Skeletal muscle cell (primary cell): Measurements from ENCODE around the gene SPATA3.
A peak's percentile ranks its signal among the peaks of the same experiment; 100 is the strongest.

Source experiments
- DNase-seq: peaks from one replicate; pipeline ENCODE4 v3.0.0-alpha.2; 2010; ENCODE audit warnings: low read depth
- H3K4me3 ChIP-seq: 2 replicates; pipeline ENCODE4 v1.5.1; 2011; ENCODE audit warnings: low read depth, mild to moderate bottlenecking, control low read depth, low read length, moderate library complexity

SPATA3 gene

DNA sequence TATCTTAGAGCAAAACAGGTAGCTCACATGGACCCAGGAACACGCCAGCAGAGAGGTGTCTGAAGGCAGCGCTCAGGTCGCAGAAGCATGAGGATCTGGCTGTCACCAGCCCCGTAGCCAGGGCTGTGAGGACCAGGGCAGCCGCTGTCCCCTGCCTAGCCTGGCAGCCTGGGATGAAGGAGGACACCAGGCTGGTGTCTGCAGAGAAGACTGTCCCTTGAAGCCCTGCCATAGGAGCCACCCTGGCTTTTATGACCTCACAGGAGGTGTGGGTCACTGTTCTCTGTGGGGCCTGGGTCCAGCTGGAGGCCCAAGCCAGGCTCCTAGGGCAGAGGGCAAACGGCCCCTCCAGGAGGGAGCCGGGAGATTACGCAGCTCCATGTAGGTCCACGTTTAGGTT lies at the start of gene SPATA3:
Gene SPATA3, plus strand, starts transcription at position 301 of the 400 bp plus-strand sequence. CDS start 113 bp downstream, outside the sequence.
- DNase-seq, result no peak

DNA sequence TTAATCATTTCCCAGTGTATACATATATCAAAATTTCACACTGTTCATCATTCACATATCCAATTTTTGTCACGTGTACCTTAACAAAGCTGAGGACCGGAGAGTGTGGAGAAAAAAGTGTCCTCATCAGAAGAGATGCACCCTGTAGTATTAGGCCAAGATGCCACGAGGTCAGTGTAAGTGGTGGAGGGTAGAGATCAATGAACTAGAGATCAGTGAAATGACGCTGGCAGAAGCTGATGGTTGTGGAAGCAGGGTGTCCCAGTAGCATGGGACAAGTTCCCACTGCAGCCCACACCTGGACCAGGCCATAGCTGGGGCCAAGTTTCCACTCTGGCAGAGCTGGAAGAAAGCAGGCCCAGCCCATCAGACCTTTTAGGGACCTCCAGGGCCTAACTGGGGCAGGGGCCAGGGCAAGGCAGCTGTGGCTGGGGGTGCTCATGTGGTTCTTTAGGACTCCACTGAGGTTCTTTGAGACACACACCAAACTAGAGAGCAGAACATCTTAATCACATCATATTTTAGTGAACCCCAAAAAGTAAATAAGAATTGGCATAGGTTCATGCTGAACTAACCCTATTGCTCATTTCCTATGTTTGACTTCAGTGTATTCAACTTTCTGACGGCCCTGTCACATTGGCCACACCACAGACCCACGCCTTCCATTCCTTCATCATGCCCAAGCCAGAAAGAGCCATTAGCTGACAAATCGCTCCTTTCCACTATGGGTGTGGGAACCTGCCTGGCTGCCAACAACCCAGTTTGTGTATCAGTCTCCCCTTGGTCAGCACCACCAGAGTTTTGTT lies 49.3 kb upstream of the SPATA3 start:
- no peak for DNase-seq
- H3K4me3 ChIP-seq, result no peak overlapping the region

More for the DNA sequence above, at the start of gene SPATA3:
- no peak within 1 kb of the TSS for H3K4me3 ChIP-seq

DNA sequence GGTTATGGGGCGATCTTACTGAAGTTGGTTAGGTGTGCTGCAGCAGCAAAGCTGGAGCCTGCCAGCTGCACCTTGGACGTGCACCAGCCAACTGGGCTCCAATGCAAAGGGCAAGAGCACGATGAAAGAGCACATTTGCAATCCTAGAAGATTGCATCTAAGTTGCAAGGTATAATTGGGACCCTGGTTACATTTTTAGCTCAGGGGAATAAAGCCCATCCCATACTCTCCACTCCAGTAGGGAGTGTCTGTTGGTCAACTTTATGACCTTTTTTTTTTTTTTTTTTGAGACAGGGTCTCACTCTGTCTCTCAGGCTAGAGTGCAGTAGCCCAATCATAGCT lies 48.7 kb upstream of the SPATA3 start:
- DNase-seq, result no peak
- no peak overlapping the region for H3K4me3 ChIP-seq

DNA sequence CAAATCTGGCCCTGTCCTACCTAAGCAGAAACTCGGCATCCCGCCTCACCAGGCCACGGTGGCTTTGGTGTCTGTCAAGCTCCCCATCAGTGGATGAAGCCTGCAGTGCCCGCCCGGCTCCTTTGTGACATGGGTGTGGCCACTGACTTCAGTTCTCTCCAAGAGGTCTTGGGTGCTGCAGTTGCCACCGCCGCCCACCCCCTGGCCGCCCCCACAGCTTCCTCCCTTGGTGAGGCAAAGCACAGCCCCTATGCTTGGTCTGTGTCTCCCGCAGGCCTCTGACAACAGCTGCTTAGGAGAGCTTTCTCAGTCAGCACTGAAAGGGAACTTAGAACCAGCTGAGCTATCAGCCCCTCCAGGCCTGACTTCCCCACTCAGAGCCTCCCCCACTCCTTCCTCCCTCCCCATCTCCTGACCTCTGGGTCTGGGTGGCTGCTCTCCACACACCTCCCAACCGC lies 48.0 kb upstream of the SPATA3 start:
- no peak for DNase-seq

DNA sequence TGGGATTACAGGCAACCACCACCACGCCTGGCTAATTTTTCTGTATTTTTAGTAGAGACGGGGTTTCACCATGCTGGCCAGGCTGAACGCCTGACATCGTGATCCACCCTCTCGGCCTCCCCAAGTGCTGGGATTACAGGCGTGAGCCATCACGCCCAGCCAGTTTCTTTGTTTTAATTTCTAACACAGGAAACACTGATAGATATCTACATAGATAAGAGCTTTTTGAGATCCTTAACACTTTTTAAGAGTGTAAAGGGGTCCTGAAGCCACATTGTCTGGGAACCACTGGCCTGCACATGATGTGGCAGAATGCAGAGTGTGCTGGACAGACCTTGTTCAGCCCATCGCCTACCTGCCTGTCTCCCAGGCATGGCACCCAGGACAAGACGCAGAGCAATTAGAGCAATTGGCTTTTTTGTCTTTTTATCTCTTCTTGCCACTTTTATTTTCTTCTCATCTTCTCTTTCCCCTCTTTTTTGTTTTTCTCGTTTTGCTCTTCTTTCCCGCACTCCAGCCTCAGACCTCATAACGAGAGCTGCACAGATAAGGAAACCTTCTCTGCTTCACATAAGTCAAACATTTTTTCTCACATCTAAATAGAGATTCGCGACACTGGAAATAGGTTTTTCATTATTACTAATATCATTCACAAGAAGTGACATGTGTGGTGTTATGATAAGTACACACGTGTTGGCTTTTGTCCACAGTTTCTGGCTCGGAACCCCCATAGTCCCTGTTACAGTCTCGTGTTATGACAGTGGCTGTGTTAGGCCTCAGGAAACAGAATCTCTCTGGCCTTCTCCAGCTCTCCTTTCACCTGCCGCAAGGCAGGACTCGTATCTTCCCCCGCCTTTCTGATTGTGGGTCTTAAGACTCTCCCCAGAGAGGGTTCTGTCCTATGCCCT lies 45.7 kb upstream of the SPATA3 start:
- DNase-seq, result no peak
- H3K4me3 ChIP-seq, result no peak overlapping the region

More for the DNA sequence above, 48.0 kb upstream of the SPATA3 start:
- H3K4me3 ChIP-seq, result no peak overlapping the region

DNA sequence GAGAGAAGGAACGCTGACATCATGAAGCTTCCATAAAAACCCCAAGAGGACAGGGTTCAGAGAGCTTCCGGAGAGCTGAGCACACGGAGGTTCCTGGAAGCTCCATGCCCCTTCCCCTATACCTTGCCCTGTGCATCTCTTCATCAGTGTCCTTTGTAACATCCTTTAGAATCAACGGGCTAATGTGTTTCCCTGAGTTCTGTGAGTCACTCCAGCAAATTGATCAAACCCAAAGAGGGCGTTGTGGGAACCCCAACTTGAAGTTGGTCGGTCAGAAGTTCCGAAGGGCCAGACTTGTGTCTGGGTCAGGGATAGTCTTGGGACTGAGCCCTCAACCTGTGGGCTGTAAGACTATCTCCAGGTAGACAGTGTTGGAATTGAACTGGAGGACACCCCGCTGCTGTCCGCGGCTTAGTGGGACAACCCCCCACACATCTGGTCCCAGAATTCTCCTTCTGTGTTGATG lies 45.0 kb upstream of the SPATA3 start:
- DNase-seq, result no peak
- H3K4me3 ChIP-seq, result no peak overlapping the region

DNA sequence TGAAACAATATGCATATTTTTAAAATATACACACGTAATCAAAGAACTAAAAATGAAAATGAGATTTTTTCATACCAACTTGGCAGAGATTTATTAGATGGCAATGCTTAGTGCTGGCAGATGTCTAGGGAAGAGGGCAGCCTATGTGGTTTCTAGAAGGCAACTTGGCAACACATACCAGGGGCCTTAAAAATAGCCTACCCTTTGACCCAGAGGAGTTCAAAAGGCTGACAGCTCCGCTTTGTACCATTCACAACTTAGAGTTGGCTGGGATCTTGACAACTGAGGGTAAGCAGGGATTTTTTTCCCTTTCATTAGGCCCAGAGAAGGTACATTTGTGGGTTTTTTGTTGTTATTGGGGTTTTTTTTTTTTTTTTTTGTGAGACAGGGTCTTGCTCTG lies 44.5 kb upstream of the SPATA3 start:
- H3K4me3 ChIP-seq, result no peak overlapping the region
- DNase-seq, result no peak

DNA sequence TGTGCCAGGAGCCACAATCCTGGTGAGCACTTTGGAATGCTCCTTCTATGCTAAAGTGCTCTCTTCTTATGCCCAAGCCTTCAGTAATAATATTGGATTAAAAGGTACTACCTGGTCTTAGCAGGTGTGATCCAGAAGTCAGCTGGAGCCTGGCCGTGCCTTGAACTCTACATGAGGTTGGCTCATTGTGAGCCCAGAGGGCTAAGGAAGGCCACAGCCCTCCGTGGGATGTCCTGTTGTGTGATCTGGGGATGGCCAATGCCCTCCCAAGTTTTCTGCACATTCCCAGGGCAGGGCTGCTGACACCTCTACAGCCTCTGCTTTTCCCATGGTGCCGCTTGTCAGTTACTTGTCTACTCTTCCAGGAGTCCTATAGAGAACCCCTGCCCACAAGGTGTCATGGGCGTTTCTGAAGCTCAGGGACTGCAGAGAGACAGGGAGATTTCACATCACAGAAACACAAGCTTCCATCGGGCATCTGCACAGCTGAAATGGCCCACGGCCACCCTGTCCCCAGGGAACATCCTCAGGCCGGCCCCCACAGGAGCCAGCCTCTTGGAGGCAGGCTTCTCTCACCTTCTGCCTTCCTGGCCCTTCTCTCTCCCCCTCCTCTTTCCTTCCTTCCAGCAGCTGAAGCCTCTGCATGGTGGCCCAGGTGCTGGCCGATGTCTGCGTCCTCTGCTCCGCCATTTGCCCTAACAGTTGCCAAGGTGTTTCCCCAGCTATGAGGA lies 43.5 kb upstream of the SPATA3 start:
- no peak for DNase-seq
- H3K4me3 ChIP-seq, result no peak overlapping the region

DNA sequence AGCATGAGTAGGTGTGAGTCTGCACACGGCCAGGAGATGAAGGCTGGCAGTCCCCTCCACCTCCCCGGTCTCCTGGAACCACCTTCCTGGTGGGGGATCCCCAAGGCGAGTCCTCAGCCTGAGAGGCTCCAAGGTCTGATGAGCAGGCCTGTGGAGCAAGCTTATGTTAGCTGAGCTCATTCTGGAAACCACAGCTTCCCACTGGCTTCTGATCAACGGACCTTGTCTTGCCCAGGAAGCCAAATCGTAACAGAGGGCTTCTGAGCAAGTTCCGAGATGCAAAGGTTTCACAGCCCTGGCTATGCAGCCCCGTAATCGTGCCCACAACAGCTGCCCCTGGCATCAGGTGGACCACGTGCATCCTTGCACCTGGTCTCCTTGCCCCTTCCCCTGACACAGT lies 42.1 kb upstream of the SPATA3 start:
- H3K4me3 ChIP-seq, result no peak overlapping the region
- DNase-seq, result no peak

DNA sequence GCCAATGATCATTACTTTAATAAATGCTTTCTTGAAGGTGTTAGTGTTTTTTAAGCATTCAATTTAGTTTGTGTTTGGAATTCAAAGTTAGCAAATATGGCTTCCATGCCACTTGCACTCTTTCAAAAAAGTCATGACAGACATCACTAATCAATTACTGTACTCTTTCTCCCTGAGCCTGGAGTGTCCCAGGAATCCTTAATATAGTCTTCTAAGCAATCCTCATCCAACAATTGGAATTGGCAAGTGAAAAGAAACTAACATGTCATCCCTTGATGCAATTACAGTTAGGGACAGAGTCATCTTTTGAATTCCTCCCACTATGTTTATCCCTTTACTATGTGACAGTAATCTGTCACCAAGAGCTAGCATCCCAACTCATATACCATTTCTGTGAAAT lies 41.2 kb upstream of the SPATA3 start:
- no peak for DNase-seq
- no peak overlapping the region for H3K4me3 ChIP-seq

DNA sequence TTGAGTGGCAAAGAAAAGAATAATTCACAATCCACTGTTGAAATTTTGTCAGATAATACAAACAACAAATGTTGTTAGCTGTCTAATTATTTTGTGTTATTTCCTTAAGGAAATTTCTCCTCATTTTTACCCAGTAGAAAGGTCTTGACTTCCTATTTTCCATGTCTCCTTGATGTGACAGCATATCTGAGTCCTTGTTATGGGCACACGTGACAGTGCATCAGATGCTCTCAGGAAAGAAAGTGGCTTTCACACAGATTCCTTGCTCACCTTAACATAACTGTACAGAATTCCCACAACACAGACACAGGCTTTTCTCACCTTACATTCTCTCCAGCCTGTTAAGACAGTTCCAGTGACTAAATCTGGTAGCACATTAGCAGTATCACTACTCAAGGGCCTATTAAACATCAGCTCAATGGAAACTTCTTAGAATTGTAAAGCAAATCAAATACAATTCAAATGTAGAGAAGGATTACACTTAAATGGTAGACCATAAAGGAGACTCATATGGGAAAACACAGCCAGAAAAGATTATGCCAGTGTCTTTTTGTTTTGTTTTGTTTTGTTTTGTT lies 40.7 kb upstream of the SPATA3 start:
- DNase-seq, result no peak
- H3K4me3 ChIP-seq, result no peak overlapping the region

DNA sequence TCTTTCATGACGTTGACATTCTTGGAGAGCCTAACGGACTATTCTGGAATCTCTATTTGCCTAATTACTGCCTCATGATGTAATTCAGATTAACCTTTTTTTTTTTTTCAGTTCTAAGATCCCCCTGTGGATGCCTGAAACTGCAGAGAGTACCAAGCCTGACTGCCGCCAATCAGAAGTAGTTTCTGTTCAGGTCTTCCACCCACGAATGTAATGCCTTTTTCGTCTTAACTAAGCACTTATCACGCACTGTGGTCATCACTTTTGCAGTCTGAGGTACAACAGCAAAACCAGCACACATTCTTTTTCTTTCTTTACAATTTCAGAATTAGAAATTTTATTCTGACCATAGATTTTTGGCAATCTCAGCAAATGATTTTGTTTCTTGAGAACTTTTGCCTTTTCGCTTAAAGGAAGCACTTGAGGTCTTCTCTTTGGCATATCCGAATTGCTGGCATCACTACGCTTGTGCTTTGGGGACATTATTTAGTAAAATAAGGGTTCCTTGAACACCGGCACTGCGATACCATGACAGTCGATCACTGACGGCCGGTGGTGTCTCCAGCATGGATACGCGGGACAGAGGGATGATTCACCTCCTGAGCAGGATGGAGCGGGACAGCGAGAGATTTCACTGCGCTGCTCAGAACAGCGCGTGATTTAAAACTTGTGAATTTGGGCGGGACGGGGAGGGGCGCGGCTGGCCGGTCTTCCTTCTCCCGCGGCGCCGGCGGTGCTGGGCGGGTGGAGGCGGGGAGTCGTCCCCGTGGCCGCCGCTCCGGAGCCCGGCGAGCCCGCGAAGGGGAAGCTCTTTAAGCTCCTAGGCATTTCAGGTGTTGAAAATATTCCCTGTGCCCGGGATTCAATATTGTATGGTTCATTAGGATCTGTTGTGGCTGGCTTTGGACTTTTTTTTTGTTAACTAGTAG lies 38.8 kb upstream of the SPATA3 start:
- H3K4me3 ChIP-seq, result peak overlapping the region; percentile 41
- DNase-seq, result peak; percentile 14

DNA sequence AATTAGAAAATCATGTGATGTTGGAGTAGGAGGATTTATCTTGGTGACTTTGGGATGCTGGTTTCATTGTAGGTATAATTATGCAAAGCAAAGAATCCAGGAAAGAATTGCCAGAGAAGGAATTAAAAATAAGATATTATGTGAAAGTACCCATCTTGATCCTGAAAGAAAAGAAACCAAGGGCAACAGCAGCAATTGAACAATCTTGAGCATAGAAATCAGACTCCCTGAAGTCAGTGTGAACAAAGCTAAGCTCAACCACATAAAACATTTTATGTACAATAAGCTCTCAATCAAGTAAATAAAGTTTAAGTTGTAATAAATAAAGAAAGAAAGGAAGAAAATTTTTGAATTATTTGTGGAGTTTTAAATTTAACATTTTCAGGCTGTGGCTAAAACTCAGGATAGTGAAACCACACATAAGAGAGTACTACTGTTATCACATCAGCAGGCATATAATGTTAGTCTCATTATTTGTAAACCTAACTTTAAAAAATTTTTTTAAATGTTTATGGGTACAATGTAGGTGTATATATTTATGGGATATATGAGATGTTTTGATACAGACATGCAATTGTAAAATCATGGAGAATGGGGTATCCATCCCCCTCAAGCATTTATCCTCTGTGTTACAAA lies 38.0 kb upstream of the SPATA3 start:
- DNase-seq, result no peak
- H3K4me3 ChIP-seq, result peak overlapping the region; percentile 41

DNA sequence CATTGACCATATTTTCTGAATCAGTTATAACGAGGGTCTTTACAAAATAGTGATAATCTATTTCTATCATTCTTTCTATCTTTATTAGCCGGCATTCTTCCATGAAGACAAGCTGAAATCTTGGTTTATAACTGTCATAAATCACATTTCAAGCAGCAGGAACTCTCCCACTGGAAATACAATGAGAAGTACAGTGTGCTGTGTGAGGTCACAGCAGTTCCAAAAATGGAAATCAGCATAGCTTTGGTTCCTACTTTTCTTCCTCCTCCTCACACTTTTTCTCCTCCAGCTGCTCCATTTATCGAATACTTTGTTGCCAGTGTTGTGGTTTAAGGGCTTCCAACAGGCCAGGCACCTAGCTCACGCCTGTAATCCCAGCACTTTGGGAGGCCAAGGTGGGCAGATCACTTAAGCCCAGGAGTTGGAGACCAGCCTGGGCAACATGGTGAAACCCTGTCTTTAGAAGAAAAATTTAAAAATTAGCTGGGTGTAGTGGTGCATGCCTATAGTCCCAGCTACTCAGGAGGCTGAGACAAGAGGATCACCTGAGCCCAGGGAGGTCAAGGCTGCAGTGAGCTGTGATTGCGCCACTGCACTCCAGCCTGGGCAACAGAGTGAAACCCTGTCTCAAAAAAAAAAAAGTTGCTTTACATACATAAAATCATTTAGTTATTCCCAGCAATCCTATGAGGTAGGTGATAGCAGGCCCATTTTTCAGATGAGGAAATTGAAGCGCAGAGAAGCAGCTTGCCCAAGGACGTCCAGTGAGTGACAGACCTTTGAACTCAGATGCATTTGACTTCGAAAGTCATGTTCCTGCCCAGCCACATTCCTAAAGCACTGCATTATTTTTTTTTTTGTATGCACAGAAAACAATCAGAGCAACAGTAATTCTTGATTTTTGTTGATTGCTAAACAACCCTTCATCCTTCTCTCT lies 36.8 kb upstream of the SPATA3 start:
- no peak for DNase-seq

DNA sequence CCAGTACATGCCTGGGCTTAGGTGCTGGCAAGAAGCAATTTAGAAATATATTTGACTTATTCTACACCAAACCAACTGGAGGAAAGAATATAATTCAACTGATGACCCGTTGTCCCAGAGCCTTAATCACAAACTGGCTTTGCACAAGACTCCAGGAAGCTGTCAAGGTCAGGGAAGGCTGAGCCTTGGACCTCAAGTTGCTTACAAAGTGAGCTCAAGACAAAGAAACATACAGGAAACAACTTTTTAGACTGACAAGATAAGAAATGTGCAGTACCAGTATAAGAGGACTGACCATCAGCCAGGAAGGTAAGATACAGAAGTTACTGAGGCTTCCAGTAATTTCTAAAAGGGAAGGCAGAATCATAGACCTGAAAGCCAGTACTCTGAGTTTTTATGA lies 35.9 kb upstream of the SPATA3 start:
- no peak overlapping the region for H3K4me3 ChIP-seq
- DNase-seq, result no peak

More for the DNA sequence above, 36.8 kb upstream of the SPATA3 start:
- H3K4me3 ChIP-seq, result no peak overlapping the region

DNA sequence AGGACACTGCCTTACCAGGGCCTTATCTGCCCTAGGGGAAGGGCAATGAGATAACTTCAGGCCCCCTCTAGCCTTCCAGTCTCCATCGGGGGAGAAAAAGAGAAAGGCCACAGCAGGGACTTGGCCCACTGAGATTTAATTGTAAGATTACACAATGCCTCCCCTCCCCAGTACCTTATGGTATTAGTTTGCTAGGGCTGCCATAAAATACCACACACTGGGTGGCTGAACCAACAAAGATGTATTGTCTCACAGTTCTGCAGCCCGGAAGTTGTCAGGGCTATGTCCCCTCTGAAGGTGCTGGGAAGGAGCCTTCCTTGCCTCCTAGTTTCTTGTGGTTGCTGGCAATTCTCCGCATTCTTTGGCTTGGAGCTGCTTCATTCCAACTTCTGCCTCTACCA lies 34.8 kb upstream of the SPATA3 start:
- no peak overlapping the region for H3K4me3 ChIP-seq
- no peak for DNase-seq

DNA sequence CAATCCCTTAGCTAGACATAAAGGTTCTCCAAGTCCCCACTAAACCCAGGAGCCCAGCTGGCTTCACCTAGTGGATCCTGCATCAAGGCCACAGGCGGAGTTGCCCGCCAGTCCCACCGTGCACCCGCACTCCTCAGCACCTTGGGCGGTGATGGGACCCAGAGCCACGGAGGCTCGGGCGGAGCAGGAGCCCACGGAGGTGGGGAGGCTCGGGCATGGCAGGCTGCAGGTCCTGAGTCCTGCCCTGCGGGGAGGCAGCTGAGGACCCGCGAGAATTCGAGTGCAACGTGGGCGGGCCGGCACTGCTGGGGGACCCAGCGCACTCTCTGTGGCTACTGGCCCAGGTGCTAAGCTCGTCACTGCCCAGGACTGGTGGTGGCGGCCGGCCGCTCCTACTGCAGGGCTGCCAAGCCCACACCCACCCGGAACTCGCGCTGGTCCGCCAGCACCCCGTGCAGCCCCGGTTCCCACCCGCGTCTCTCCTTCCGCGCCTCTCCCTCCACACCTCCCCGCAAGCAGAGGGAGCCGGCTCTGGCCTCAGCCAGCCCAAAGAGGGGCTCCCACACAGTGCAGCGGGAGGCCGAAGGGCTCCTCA lies 31.7 kb upstream of the SPATA3 start:
- DNase-seq, result no peak
- H3K4me3 ChIP-seq, result no peak overlapping the region
